Urothelium cell line (cell line): ENCODE measurements around the gene SACS.
A peak's percentile ranks its signal among the peaks of the same experiment; 100 is the strongest.
"Not testable (repeated sequence)": the region's sequence is repeated elsewhere in the genome, so short reads cannot be mapped to it uniquely, and the experiment has no call there.

Experiments used
- DNase-seq: peaks from one replicate; pipeline ENCODE4 v3.0.0; 2011; ENCODE audit warnings: low spot score, mixed read lengths
- FAIRE-seq: peaks from 2 replicates; lab custom pipeline; 2011; peaks lifted over from hg19 to GRCh38; lab: Jason Lieb, UNC

SACS gene

GRCh38 chr13:23414682-23415081, 18.8 kb downstream of the SACS start:
- FAIRE-seq = no peak
- DNase-seq = no peak

GRCh38 chr13:23411706-23412105, 21.8 kb downstream of the SACS start:
- DNase-seq = no peak
- FAIRE-seq = no peak

DNA sequence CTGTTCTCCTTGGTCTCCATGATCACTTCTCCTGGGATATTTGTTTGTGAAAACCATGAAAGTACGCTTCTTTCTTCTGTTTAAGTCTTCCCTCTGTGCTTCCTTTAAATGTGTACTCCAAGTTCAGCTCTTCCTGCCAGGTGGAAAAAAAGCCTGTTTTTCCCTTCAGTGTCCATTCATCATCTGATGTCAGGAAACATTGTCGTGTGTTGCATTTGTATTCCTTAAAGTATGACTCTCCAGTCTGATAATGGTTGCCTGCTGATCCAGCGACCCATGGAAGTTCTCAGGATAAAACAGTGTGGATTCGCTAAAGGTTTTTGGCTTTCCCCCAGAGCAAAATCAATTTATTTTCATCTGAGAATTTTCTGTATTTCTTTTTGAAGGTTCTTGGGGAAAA, 22.3 kb downstream of the SACS start:
- DNase-seq = no peak
- FAIRE-seq = no peak

DNA sequence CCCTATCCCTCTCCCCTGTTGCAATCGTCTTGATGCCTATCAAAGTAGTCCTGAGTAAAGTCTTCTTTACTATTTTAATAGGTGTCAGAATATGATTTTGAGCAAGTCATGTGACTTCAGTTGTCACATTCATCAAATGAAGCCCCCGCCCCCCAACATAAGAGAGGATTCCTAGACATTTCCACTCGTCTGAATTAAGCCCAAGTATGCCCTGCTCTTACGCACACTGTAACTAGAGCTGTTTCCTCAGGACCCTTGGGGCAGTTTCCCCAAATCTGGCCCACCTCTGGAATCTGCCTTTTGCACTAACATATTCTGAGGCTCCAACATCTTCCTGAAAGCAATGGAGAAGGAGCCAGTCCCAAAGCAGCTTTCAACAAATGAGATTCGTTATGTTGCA, 25.5 kb downstream of the SACS start:
- no peak for DNase-seq
- no peak for FAIRE-seq

DNA sequence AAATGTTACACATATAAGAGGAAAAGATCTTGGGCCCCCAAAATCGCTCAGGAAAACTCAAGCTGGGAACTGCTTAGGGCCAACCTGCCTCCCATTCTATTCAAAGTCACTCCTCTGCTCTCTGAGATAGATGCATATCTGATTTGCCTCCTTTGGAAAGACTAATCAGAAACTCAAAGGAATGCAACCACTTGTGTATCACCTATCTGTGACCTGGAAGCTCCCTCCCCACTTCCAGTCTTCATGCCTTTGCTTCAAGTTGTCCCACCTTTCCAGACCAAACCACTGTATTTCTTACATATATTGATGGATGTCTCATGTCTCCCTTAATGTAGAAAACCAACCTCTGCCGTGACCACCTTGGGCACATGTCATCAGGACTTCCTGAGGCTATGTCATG, 32.3 kb downstream of the SACS start:
- not testable (repeated sequence) for FAIRE-seq, DNase-seq

DNA sequence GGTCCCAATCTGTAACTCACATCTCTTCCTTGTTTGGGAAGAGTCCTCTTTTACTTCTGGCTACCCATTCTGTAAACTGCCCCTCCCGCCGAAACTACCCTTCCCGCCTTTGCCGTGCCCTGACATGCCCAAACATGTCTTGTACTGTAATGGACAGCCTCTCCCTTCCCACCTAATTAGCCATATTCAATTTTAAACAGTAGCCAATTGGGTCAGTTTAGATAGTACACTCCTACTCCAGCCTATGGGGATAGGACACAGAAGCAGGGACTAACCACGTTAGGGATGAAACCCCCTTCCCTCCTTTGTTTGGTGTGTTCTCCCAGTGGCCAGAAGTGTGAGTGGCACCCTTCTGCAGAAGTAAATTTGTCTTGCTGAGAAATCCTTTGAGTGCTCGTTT, 34.2 kb downstream of the SACS start:
- no peak for DNase-seq
- no peak for FAIRE-seq

DNA sequence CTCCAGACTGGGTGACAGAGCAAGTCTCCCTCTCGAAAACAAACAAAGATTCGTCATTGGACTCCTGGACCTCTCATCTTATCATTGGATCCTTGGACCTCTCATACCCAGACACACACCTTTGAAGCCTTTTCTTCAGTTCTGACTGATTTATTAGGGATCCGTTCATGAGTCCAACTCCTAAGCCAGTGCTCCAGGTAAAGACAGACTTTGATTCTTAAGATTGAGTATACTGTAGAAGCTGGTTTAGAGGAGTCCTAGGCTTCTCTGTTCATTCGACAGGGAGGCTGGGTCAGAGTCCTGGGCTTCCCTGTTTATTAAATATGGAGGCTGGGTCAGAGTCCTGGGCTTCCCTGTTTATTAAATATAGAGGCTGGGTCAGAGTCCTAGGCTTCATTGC, 38.7 kb downstream of the SACS start:
- no peak for FAIRE-seq
- DNase-seq = no peak

DNA sequence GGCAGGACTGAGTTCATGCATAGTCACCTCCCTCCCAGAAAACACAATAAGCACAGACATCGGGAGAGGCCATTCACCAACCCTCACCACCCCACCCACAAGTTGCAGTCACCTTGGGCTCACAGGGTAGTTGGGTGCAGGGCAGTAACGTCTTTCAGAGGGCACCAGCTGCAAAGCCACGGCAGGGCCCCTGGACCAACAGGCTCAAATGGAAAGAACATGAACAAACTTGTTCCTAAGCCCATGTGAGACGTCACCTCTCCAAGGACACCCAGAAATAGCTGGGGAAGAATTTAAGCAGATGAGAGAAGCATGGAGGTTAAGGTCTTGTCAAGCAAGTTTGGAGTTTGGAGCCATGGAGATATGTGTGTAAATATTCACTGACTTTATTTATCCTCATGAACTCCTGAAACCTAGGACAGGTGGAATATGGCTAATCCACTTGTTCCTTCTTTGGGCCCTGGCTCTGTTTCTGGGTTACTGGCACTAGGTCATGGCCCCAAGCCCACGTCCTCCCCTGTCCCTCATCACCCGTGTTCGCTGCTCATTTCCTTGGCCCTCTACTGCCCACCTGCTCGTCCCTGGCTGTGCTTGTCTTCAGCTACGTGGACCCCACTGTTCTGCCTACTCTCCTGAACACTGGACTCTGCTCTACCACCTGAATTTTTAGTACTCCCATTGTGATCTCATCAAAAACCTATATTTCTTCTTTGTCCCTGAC, 40.4 kb downstream of the SACS start:
- FAIRE-seq (no peak), DNase-seq (no peak)

GRCh38 chr13:23392313-23392712, 41.2 kb downstream of the SACS start:
- no peak for FAIRE-seq
- no peak for DNase-seq

DNA sequence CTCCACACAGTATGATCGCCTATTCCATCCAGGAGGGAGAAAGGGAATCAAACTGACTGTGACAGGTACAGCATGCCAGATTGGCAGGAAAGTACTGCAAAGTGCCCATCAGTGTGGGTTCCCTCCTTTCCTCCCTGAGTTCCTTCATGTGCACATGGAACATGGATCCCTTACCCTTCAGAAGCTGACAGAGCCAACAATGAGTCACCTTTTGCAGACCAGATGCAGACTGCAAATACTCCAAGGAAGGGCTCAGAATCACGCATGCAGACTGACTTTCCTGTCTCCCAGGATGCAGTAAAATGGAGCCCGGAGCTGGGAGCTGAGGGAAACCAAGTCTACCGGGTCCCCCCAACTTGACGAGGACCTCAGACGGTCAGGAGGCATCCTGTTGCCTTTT, 41.8 kb downstream of the SACS start:
- FAIRE-seq (no peak), DNase-seq (no peak)

- FAIRE-seq (no peak), DNase-seq (no peak)
Observed at GRCh38 chr13:23386533-23386932, 47.0 kb downstream of the SACS start.

DNA sequence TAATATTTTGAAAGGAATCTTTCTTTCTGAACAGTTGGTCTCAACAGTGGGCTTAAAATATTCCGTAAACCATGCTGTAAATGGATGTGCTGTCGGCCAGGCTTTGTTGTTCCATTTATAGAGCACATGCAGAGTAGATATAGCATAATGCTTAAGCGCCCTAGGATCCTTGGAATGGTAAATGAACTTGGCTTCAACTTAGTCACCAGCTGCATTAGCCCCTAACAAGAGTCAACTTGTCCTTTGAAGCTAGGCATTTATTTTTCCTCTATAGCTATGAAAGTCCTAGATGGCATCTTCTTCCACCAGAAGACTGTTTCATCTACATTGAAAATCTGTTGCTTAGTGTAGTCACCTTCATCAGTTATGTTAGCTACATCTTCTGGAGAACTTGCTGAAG, 47.6 kb downstream of the SACS start:
- FAIRE-seq (no peak), DNase-seq (no peak)

DNA sequence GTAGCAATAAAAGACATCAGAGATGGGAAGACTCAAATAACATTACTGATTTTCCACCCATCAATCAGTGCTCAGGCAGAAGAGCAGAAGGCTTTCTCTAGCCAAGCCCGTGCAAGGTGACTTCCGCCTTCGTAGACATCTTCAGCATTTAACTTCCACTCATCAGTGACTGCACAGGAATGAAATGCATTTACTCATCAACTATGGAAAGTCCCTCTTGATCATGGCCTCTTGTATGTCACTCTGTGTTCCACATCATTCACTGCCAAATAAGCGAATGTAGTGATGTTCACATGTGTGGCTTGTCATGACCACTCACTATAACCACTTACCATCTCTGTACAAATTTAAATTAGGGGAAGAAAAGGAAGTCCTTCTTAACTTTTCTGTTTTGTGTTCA, 49.4 kb downstream of the SACS start:
- DNase-seq (no peak), FAIRE-seq (no peak)

- DNase-seq (no peak), FAIRE-seq (no peak)
Observed at GRCh38 chr13:23383151-23383550, 50.4 kb downstream of the SACS start.

DNA sequence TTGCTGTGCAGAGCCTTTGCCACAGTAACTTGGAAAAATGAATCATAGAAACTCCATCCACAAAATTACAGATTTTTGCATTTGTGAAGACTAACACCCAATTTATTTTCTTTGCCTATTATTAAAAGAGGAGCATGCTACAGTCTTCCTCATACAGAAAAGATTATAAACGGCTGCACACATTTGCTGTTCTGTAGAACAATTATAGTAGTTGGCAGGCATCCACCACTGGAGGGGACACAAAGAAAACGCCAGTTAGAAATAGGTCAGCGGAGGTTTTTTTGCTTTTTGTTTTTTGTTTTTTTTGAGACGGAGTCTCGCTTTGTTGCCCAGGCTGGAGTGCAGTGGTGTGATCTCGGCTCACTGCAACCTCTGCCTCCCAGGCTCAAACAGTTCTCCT, 51.6 kb downstream of the SACS start:
- no peak for FAIRE-seq
- no peak for DNase-seq

DNA sequence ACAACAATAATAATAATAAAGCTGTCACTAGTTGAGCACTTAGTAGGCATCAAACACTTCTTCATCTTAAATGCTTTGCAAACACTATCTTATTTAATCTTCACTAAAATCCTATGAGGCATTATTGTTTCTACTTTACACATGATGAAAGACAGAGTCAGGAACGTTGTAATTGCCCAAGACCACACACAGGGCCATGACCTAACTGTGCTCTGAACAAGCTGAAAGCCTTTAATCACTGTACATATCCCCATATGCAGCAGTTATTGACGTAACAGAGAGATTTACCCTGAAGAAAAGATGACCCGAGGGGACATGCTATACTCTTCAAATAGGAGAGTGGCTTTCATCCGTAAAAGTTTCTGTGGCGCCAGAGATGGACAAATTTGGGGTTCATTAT, 53.0 kb downstream of the SACS start:
- no peak for DNase-seq
- FAIRE-seq = no peak

DNA sequence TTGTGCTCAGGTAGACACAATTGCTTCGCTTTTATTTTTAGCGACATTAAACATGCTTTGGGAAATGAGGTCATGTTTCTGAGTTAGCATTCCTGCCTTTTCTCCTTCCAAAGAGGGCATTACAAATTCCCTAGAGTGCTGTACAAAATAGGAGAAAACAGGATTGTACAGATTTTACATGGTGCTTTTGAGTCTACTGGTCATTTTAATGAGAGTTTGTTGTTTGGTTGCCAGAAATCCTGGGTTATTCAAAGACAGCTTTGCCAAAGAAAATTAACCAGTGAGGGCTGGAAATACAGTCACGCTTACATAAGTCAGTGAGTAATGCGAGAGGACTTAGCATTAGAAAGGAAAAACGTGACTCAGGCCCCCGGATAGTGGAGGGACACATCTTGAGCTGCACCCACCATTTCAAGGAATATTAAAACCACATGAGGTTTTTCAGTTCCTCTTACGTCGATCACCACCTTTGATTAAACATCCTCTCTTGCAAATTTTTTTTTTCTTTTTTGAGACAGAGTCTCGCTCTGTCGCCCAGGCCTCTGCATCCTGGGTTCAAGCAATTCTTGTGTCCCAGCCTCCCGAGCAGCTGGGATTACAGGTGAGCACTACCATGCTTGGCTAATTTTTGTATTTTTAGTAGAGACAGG, 55.4 kb downstream of the SACS start:
- DNase-seq = peak; percentile 69
- no peak for FAIRE-seq

DNA sequence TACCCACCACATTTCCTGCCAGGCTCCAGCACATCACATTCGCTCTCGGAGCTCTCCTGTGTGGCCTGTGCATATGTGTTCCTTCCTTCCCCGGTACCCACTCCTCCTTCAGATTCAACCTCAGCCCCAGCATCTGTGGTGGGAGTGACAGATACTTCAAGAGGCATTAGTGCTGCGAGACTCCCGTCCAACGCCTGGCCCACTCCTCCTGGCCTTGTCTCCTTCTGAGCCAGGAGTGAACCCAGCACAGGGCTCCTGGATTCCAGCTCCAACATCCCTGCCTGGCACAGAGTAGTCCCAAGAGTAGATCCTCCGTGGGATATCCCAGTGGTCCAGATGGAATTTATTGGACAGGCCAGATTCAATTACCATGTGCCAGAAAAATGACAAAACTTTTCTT, 55.9 kb downstream of the SACS start:
- peak; percentile 25 for DNase-seq
- no peak for FAIRE-seq

DNA sequence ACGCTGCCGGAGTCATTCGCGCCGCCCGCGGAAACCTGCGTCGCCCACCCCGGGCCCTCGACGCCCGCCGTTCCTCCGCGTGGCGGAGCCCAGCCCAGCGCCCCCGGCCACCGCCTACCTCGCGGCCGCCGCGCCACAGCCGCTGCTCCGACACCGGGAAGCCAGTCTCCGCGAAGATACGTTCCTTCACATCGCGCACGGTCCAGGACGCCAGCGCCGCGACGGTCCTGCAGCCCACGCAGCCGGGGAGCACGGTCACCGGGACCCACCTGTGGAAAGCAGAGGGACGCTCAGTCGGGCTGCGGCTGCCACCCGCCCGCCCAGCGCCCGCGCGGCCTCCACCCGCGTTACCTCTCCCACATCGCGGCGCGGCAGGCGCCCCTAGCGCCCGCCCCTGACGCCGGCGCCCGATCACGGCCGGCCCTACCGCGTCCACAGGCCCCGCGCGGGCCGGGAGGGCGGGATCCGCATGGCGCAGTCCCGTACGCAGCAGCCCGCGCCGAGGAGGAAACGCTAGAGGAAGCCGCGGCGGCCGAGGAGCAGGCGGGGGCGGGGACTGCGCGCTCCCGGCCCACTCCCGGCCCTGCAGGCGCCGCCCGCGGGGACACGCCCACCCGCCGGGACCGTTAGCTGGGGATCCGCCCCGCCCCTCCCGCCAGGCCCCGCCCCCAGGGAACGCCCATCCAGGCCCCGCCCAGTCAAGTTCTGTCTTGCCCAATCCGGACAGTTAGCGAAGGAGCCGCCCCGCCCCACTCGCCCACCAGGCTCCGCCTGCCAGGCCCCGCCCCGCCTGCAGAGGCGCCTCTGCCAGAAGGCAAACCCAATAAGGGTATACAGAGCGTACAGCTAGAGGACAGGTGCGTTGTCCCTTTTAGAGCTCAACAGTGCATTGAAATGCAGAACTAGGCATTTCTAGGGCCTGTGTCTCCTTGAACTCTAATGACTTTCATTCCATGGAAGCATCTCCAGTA, 58.2 kb downstream of the SACS start:
- FAIRE-seq = no peak
- peak; percentile 91 for DNase-seq

DNA sequence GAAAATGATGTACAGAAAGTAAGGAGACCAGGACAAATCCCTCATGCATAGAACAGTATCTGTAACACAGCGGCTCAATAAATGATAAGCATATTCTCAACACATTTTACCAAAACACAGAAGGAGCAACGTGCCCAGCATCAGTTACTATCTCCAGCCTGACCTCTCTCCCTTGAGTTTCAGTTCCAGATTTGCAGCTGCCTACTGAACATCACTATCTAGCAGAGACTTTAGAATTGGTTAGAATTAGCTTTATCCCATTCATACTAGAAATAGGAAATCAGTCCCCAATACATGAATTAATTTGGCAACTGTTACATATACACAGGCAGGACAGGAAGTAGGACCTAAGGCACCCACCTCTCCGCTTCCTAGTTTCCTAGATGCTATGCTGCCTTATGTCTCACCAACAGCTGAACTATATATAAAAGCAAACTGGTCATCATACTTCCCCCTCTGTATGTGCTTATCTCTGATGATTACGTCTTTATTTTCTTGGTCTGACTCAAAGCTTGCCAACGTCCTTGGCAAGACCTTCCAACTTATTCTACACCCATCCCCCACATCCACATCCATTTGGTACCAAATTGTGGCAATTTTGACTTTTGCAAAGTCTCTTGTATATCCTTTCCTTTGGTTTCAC, 61.1 kb downstream of the SACS start:
- no peak for FAIRE-seq
- no peak for DNase-seq

DNA sequence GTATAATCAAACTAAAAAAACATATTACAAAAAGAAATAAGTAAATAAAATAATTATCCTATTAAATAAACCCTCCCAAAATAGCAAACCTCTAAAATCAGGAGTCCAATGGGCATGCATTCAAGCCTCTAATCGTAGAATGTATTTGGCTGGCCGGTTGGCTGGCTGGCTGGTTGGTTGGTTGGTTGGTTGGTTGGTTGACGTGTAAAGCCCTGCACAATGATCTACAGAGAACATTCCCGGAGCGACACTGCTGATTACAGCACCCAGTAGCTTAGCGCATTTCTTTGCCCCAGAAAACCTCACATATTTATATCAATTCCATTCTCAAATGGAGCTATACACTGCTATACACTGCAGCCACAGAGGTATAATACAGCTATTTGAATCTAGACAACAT, 65.6 kb downstream of the SACS start:
- FAIRE-seq = no peak
- DNase-seq = no peak
